ENCODE data around the gene TOMM22.

DNA sequence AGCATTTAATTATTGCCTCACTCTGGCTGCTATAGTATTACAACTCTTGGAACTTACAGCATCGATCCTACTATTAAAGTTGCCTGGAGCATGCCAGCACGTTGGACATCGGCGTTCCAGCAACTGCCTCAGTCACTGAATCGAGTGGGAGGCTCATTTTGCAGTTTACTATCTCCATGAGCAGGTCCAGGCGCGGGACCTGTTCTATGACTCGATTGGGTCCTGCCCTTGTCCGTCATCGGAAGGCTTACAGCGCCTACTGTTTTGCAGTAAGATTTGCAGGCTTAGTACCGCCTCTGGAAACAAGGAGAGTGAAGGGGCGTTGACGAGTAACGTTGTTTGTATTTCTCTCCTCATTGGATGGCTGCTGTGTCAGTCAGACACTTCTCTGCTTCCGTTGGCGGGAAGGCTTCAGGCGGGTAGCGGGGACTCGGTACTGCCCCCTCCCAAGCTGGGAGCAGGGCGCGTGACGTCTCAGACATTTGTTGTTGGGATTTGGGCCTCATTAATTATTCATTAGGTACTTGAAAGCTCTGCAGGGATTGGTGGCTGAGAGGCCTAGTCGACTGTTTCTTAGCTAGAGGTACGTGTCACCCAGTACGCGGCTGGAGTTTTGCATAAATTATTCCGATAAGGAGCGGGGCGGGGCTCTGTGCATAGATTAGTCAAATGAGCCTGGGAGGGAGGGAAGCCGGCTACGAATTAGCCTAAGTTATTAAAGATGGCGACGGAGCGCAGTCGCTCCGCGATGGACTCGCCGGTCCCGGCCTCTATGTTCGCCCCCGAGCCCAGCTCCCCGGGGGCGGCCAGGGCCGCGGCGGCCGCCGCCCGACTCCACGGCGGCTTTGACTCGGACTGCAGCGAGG is 23.7 kb downstream of the TOMM22 start, which contains the start of gene GTPBP1:
- TF ChIP-seq CTCF (conservative IDR thresholded peaks at IDR 0.05; ENCODE audit: low read depth in 2 of 2), result no peak
- TF ChIP-seq EZH2 (IDR thresholded peaks at IDR 0.05; ENCODE audit: low read depth, unreplicated experiment), result no peak
- TF ChIP-seq EZH2phosphoT487 (IDR thresholded peaks at IDR 0.05; ENCODE audit: unreplicated experiment), result no peak
- TF ChIP-seq JUNB (IDR thresholded peaks at IDR 0.05; ENCODE audit: unreplicated experiment), result no peak
- no peak for TF ChIP-seq REST (IDR thresholded peaks at IDR 0.05; ENCODE audit: unreplicated experiment)
- TF ChIP-seq CREB1 (CRISPR knock-in tag; IDR thresholded peaks at IDR 0.05; ENCODE audit: low read depth), result peak; percentile 92
- TF ChIP-seq POLR2AphosphoS5 (IDR thresholded peaks at IDR 0.05; ENCODE audit: low read depth), result peak; percentile 81
- no peak for TF ChIP-seq STAT1 (IDR thresholded peaks at IDR 0.05; ENCODE audit: unreplicated experiment)
- no peak for TF ChIP-seq NANOG (IDR thresholded peaks at IDR 0.05; ENCODE audit: borderline replicate concordance)
- no peak for TF ChIP-seq ZNF114 (CRISPR knock-in tag; IDR thresholded peaks at IDR 0.05)
- TF ChIP-seq, protein P1, sequence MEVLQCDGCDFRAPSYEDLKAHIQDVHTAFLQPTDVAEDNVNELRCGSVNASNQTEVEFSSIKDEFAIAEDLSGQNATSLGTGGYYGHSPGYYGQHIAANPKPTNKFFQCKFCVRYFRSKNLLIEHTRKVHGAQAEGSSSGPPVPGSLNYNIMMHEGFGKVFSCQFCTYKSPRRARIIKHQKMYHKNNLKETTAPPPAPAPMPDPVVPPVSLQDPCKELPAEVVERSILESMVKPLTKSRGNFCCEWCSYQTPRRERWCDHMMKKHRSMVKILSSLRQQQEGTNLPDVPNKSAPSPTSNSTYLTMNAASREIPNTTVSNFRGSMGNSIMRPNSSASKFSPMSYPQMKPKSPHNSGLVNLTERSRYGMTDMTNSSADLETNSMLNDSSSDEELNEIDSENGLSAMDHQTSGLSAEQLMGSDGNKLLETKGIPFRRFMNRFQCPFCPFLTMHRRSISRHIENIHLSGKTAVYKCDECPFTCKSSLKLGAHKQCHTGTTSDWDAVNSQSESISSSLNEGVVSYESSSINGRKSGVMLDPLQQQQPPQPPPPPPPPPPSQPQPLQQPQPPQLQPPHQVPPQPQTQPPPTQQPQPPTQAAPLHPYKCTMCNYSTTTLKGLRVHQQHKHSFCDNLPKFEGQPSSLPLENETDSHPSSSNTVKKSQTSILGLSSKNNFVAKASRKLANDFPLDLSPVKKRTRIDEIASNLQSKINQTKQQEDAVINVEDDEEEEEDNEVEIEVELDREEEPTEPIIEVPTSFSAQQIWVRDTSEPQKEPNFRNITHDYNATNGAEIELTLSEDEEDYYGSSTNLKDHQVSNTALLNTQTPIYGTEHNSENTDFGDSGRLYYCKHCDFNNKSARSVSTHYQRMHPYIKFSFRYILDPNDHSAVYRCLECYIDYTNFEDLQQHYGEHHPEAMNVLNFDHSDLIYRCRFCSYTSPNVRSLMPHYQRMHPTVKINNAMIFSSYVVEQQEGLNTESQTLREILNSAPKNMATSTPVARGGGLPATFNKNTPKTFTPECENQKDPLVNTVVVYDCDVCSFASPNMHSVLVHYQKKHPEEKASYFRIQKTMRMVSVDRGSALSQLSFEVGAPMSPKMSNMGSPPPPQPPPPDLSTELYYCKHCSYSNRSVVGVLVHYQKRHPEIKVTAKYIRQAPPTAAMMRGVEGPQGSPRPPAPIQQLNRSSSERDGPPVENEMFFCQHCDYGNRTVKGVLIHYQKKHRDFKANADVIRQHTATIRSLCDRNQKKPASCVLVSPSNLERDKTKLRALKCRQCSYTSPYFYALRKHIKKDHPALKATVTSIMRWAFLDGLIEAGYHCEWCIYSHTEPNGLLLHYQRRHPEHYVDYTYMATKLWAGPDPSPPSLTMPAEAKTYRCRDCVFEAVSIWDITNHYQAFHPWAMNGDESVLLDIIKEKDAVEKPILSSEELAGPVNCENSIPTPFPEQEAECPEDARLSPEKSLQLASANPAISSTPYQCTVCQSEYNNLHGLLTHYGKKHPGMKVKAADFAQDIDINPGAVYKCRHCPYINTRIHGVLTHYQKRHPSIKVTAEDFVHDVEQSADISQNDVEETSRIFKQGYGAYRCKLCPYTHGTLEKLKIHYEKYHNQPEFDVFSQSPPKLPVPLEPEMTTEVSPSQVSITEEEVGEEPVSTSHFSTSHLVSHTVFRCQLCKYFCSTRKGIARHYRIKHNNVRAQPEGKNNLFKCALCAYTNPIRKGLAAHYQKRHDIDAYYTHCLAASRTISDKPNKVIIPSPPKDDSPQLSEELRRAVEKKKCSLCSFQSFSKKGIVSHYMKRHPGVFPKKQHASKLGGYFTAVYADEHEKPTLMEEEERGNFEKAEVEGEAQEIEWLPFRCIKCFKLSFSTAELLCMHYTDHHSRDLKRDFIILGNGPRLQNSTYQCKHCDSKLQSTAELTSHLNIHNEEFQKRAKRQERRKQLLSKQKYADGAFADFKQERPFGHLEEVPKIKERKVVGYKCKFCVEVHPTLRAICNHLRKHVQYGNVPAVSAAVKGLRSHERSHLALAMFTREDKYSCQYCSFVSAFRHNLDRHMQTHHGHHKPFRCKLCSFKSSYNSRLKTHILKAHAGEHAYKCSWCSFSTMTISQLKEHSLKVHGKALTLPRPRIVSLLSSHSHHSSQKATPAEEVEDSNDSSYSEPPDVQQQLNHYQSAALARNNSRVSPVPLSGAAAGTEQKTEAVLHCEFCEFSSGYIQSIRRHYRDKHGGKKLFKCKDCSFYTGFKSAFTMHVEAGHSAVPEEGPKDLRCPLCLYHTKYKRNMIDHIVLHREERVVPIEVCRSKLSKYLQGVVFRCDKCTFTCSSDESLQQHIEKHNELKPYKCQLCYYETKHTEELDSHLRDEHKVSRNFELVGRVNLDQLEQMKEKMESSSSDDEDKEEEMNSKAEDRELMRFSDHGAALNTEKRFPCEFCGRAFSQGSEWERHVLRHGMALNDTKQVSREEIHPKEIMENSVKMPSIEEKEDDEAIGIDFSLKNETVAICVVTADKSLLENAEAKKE (CRISPR knock-in tag; IDR thresholded peaks at IDR 0.05), result no peak

All from GM23338 (cell line).